ENCODE results near the gene GAK. TPM values are rescaled to one million over a fixed set of nuclear protein-coding genes. Genes with fewer than 3 reads are reported as not detected.

GAK gene
- polyA plus RNA-seq, 1 of the 3 experiments (the other 2 are of a cell fraction) = 35.9 TPM

DNA sequence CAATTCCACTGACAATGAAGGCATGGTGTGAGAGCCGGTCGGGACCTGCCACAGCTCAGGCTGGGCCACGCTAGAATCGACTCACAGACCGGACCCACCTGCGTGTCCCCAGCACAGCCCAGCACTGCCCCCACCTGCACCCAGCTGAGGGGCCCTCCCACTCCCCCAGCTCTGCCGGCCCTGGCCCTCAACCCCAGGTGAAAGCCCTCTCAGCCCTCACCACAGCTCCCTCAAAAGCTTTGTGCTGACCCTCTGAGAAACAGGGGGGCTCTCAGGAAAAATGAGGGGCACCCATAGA lies 25.1 kb downstream of the GAK start:
- Histone ChIP-seq H3K36me3 (replicated peaks in 1 of 2; ENCODE audit: control insufficient read depth in 1 of 2, insufficient read depth in 2 of 2, low read length in 1 of 2) (peaks cover 0 to 31% of the 10 kb centered on the region in 2 experiments), H3K9me3 (no peaks in the 10 kb centered on the region), H3K4me2 (no peak overlapping the region), H2AFZ (ENCODE audit: low read depth) (no peak overlapping the region), H4K20me1 (ENCODE audit: insufficient read depth) (0 out of 2 replicates have a peak, but pooled peaks cover 9% of the 10 kb centered on the region), H3K4me1 (ENCODE audit: control insufficient read depth in 1 of 2, insufficient read depth in 2 of 2, low read depth in 1 of 2, low read length in 1 of 2) (no peaks in the 10 kb centered on the region), H3F3A (replicated peaks; ENCODE audit: insufficient read depth) (peaks cover 7% of the 10 kb centered on the region), H3K27ac (ENCODE audit: low read depth in 2 of 2, low read length in 1 of 2) (no peak overlapping the region), H3K79me2 (ENCODE audit: insufficient read depth) (peaks cover 7% of the 10 kb centered on the region; the same call in 1 of the 2 replicates), H3K9ac (no peak overlapping the region), H3K4me3 (ENCODE audit: low read depth in 2 of 2, low read length in 1 of 2) (no peak overlapping the region), H3K27me3 (ENCODE audit: insufficient read depth) (no peaks in the 10 kb centered on the region), H3K9me2 (no peaks in the 10 kb centered on the region)
- no peak for DNase-seq
- POLR2A ChIA-PET = no interaction called here
- no CpG with 5 or more reads among the region's 7 CpGs for WGBS (ENCODE audit: low lambda C conversion rate)
- CTCF ChIA-PET = no interaction called here
- no peak for TF ChIP-seq FOXM1 (IDR thresholded peaks at IDR 0.05; ENCODE audit: low read depth)
- TF ChIP-seq JUND (IDR thresholded peaks at IDR 0.05) = no peak
- no peak for TF ChIP-seq MXI1 (IDR thresholded peaks at IDR 0.05; ENCODE audit: low read depth, low read length)
- TF ChIP-seq, protein P1, sequence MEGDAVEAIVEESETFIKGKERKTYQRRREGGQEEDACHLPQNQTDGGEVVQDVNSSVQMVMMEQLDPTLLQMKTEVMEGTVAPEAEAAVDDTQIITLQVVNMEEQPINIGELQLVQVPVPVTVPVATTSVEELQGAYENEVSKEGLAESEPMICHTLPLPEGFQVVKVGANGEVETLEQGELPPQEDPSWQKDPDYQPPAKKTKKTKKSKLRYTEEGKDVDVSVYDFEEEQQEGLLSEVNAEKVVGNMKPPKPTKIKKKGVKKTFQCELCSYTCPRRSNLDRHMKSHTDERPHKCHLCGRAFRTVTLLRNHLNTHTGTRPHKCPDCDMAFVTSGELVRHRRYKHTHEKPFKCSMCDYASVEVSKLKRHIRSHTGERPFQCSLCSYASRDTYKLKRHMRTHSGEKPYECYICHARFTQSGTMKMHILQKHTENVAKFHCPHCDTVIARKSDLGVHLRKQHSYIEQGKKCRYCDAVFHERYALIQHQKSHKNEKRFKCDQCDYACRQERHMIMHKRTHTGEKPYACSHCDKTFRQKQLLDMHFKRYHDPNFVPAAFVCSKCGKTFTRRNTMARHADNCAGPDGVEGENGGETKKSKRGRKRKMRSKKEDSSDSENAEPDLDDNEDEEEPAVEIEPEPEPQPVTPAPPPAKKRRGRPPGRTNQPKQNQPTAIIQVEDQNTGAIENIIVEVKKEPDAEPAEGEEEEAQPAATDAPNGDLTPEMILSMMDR (IDR thresholded peaks at IDR 0.05) = no peak
- no peak for TF ChIP-seq RXRA (IDR thresholded peaks at IDR 0.05; ENCODE audit: borderline replicate concordance, low read depth)
- TF ChIP-seq RAD21 (IDR thresholded peaks at IDR 0.05; ENCODE audit: low read length) = no peak
- TF ChIP-seq, protein P2, sequence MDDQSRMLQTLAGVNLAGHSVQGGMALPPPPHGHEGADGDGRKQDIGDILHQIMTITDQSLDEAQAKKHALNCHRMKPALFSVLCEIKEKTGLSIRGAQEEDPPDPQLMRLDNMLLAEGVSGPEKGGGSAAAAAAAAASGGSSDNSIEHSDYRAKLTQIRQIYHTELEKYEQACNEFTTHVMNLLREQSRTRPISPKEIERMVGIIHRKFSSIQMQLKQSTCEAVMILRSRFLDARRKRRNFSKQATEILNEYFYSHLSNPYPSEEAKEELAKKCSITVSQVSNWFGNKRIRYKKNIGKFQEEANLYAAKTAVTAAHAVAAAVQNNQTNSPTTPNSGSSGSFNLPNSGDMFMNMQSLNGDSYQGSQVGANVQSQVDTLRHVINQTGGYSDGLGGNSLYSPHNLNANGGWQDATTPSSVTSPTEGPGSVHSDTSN (IDR thresholded peaks at IDR 0.05) = no peak

DNA sequence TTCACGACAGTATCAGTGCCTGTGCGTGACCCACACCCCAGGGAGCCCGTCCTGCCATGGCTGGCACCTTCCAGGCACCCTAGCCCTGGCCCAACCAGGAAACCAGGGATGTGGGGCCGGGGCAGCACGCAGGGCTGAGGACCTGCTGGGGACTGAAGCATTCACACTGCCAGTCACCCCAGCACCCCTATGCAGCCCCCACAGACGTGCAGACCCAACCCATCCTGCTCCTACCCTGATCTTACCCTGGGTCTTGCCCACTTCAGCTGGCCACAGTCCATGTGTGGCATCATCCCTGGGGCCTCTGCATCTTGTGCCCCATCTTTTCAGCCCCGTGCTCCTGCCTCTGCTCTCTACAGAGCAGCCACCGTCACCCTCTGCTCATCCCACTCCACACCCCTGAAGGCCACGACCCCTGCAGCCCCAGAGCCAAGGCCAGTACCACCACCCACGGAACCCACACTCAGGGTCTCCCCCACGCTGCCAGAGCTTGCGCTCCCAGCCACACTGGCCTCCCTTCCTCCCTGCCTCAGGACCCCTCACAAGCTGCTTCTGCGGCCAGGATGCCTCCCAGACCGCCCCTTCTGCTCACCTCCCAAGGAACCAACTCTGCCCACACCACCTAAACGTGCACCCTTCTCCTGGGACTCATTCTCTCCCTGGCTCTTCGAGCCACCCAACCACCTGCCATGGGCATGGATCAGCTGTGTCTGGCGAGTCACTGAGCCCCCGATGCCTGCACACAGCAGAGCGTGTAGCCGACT lies 25.6 kb downstream of the GAK start:
- H3K4me3 ChIP-seq (ENCODE audit: low read depth in 2 of 2, low read length in 1 of 2) = no peak overlapping the region
- no peaks in the 10 kb centered on the region for H3K27me3 ChIP-seq (ENCODE audit: insufficient read depth)
- WGBS (ENCODE audit: low lambda C conversion rate) = 98% methylated on average over 14 of the region's 20 CpGs
- 0 out of 2 replicates have a peak, but pooled peaks cover 9% of the 10 kb centered on the region for H4K20me1 ChIP-seq (ENCODE audit: insufficient read depth)
- peaks cover 7% of the 10 kb centered on the region for H3F3A ChIP-seq (replicated peaks; ENCODE audit: insufficient read depth)
- no peak overlapping the region for H2AFZ ChIP-seq (ENCODE audit: low read depth)
- H3K36me3 ChIP-seq (replicated peaks in 1 of 2; ENCODE audit: control insufficient read depth in 1 of 2, insufficient read depth in 2 of 2, low read length in 1 of 2) = peaks cover 0 to 27% of the 10 kb centered on the region in 2 experiments
- no peak overlapping the region for H3K4me2 ChIP-seq
- no peaks in the 10 kb centered on the region for H3K4me1 ChIP-seq (ENCODE audit: control insufficient read depth in 1 of 2, insufficient read depth in 2 of 2, low read depth in 1 of 2, low read length in 1 of 2)
- no peaks in the 10 kb centered on the region for H3K9me3 ChIP-seq
- H3K79me2 ChIP-seq (ENCODE audit: insufficient read depth) = peaks cover 7% of the 10 kb centered on the region; the same call in 1 of the 2 replicates
- POLR2A ChIA-PET = no interaction called here
- no peak for DNase-seq
- no peak overlapping the region for H3K27ac ChIP-seq (ENCODE audit: low read depth in 2 of 2, low read length in 1 of 2)
- CTCF ChIA-PET = no interaction called here
- no peaks in the 10 kb centered on the region for H3K9me2 ChIP-seq
- no peak for TF ChIP-seq EZH2phosphoT487 (IDR thresholded peaks at IDR 0.05; ENCODE audit: borderline replicate concordance, low read depth)
- TF ChIP-seq YY1 (IDR thresholded peaks at IDR 0.05; ENCODE audit: low read depth) = no peak
- no peak for TF ChIP-seq CHD2 (IDR thresholded peaks at IDR 0.05; ENCODE audit: low read length, partially characterized antibody)
- no peak for TF ChIP-seq NRF1 (IDR thresholded peaks at IDR 0.05; ENCODE audit: low read depth, low read length)
- no peak for TF ChIP-seq ELF1 (IDR thresholded peaks at IDR 0.05)
- TF ChIP-seq FOXM1 (IDR thresholded peaks at IDR 0.05; ENCODE audit: low read depth) = no peak
- TF ChIP-seq SMC3 (IDR thresholded peaks at IDR 0.05; ENCODE audit: low read depth, low read length) = no peak
- TF ChIP-seq TCF12 (IDR thresholded peaks at IDR 0.05) = no peak
- no peak for TF ChIP-seq FOSL2 (IDR thresholded peaks at IDR 0.05; ENCODE audit: borderline replicate concordance, low read depth)
- no peak for TF ChIP-seq NFIC (IDR thresholded peaks at IDR 0.05; ENCODE audit: borderline replicate concordance)
- no peak for TF ChIP-seq POLR2AphosphoS5 (IDR thresholded peaks at IDR 0.05; ENCODE audit: low read depth, low read length)
- TF ChIP-seq, protein P2 (IDR thresholded peaks at IDR 0.05) = no peak
- no peak overlapping the region for H3K9ac ChIP-seq

Measured in SK-N-SH (cell line).